GM12865 (cell line): ENCODE measurements around the gene BET1.
A peak's percentile ranks its signal among the peaks of the same experiment; 100 is the strongest.

Experiments used
- DNase-seq: peaks from one replicate; pipeline ENCODE4 v3.0.0; 2010; ENCODE audit warnings: low read depth
- H3K4me3 ChIP-seq: 2 replicates; pipeline ENCODE4 v1.5.1; 2011; ENCODE audit warnings: mild to moderate bottlenecking, low read depth, low read length, control low read depth
- TF ChIP-seq, protein P1 (sequence below): IDR thresholded peaks from 2 replicates; pipeline ENCODE4 v1.5.1; 2011; ENCODE audit warnings: low read length, control low read depth, low read depth, inconsistent platforms; ENCODE audit not compliant: insufficient read depth; ENCODE audit errors: missing control alignments

Gene BET1

DNA sequence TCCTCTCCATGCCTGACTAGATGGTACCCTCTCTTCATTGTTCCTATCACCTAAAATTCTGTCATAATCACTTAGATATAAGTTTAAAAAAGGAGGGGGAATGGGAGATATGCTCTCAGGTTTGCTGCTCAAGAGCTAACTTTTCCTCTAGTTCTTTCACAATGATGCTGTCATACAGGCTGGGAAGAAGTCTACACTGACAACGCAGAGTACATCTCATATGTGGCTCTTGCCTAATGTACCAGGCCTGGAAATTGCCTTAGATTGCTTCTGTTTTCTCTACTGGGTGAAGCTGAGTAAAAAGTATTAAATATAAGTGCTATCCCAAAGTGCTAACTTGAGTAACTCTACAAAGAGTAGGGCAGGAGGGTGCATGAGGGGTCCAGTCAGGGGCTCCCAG, 43.8 kb upstream of the BET1 start:
- no peak for DNase-seq
- no peak overlapping the region for H3K4me3 ChIP-seq
- TF ChIP-seq, protein P1, sequence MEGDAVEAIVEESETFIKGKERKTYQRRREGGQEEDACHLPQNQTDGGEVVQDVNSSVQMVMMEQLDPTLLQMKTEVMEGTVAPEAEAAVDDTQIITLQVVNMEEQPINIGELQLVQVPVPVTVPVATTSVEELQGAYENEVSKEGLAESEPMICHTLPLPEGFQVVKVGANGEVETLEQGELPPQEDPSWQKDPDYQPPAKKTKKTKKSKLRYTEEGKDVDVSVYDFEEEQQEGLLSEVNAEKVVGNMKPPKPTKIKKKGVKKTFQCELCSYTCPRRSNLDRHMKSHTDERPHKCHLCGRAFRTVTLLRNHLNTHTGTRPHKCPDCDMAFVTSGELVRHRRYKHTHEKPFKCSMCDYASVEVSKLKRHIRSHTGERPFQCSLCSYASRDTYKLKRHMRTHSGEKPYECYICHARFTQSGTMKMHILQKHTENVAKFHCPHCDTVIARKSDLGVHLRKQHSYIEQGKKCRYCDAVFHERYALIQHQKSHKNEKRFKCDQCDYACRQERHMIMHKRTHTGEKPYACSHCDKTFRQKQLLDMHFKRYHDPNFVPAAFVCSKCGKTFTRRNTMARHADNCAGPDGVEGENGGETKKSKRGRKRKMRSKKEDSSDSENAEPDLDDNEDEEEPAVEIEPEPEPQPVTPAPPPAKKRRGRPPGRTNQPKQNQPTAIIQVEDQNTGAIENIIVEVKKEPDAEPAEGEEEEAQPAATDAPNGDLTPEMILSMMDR = no peak

DNA sequence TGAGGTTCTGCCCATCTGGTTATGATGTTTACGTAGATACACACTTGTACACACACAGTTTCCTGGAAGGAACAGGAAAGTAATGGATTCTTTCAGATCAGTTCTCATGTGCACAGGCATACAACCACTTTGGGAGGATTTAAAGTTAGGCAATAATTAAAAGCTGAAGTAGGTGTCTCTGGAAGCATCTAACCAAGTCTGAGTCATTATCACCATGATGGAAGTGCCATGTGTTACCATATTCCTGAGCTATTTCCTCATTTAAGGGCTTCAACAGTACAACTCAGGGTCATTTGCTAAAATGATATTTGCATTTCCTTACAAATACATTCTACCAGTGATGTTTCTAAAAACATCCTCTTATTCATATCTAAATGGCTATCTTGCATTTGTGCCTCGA, 41.4 kb upstream of the BET1 start:
- no peak for DNase-seq
- TF ChIP-seq, protein P1 = no peak
- H3K4me3 ChIP-seq = no peak overlapping the region

DNA sequence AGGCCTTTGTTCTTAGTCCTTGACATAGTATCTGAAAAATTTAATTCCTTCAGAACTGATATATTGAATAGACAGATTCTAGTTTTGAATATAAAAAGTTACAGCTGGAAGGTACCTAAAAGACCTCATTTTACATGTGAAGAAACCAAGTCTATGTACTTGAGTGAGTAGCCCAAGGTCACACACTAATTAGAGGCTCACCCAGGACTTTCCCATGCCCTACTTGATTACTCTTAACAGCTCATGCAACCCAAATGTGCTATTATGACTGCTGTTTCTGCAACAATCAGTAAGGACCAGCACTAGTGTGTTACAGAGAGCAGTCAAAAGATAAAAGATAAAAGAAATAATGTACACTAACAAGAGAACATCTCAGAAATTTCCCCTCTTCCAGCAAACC, 40.7 kb upstream of the BET1 start:
- peak; percentile 74 for DNase-seq
- H3K4me3 ChIP-seq = no peak overlapping the region
- TF ChIP-seq, protein P1 = no peak

DNA sequence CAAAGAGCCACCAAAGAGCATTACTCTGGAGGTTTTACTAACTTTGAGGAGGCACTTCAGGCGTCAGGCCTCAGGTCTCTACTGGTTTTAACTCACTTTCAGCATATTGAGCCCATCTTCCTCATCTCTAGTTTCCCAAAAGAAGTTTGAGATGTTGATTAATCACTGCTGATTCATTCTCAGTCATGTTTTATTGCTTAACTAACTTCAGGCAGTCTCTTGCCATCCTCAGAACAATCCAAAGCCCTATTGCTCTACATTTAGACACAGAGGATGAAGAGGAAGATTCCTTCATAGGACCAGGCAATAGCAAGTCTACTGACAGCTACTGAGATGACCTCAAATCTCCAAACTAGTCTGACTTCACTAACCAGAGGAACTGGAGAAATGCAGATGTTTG, 39.1 kb upstream of the BET1 start:
- TF ChIP-seq, protein P1 = no peak
- no peak for DNase-seq
- no peak overlapping the region for H3K4me3 ChIP-seq

DNA sequence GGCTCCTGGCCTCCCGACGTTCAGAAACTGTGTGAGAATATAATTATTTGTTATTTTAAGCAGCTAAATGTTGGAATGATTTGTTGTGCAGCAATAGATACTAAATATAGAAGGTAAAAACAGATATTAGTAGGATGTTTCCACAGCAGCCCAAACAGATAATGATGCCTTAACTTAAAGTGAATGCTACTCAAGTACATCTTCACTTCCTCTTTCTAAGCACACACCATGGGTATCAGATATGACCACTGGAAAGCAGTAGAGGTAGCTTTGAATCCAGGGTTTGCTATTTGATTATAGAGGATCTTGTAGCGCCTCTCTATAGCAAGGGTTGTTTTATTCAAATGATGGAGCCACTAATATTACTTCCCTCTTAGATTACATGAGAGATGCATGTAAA, 38.2 kb upstream of the BET1 start:
- H3K4me3 ChIP-seq = no peak overlapping the region
- peak; percentile 58 for DNase-seq
- TF ChIP-seq, protein P1 = no peak

DNA sequence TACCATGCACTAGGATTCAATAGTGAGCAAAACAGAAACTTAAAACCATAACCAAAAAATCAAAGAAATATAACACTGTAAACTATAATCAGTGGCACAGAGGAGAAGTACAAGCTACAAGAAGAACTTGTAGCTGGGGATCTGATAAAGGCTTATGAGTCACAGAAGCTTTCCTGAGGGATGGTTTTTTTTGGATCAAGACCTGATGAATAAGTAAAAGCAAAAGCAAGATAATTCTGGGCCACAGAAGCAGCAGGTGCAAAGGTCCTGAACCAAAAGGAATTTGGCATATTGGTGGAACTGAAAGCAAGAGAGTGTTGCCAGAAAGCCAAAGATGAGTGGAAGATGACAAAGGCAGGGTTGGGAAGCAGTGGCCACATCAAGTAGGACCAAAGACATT, 37.4 kb upstream of the BET1 start:
- no peak overlapping the region for H3K4me3 ChIP-seq
- TF ChIP-seq, protein P1 = no peak
- no peak for DNase-seq

DNA sequence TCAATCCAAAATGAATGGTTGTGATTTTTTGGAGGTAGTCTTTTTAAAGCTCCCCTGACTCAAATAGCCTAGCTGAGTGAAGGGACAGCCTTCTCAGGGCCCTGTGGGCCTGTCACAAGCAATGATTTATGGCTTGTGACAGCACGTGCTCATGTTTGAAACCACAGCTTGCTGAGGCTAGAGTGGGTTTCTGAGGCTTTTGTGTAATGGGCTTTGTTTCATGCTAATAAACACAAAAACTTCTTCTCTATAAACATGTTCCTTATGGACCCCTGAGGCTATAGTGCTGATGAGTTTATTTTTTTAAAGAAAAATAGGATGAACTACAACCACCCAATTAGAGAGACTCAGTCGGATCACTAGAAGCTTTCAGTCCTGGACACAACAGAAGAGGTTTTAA, 36.1 kb upstream of the BET1 start:
- no peak for DNase-seq

More for the DNA sequence above, 36.1 kb upstream of the BET1 start:
- H3K4me3 ChIP-seq = no peak overlapping the region
- TF ChIP-seq, protein P1 = no peak
